ENCODE data around the gene UMODL1.

DNA sequence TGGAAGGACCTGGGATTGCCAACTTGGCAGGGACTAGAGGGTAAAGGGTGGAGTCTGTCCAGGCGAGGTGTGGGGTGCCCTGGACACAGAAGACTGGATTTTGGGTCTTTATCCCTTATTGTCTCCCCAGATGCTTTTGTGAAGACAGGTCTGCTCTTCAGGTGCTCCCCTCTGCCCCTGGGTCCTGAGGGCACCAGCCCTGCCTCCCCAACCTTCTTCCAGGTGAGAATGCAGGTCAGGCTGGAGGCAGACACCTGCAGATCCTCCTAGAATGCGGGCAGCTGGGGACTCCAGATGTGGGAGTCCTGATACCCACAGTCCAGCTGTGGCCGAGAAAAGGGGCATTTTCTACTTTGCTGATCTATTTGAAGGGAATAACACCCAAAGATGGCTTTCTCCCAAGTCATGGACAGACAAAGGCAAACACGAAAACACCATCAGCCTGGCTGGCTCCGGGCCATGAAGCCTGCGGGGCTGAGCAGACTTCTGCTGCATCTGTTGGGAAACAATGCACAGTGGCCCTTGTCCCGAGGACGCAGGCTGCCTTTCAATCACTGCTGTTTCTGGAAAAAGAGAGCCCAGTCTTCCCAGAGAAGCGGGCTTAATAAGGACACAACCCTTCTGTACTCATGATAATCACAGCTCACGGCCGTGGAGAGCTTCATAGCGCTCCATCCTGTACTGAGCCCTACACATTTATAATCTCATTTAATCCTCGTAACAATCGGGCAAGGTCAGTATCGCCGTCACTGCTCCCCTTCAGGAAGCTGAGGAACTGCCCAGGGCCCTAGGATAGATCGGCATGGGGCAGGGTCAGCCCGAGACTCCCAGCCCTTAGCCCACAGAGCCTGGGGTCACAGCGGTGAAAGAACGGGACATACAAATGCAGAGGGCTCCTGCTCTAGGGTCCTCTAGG is 85.8 kb downstream of the UMODL1 start:
- no peak for TF ChIP-seq POLR2A (IDR thresholded peaks at IDR 0.05)
- TF ChIP-seq, protein P1, sequence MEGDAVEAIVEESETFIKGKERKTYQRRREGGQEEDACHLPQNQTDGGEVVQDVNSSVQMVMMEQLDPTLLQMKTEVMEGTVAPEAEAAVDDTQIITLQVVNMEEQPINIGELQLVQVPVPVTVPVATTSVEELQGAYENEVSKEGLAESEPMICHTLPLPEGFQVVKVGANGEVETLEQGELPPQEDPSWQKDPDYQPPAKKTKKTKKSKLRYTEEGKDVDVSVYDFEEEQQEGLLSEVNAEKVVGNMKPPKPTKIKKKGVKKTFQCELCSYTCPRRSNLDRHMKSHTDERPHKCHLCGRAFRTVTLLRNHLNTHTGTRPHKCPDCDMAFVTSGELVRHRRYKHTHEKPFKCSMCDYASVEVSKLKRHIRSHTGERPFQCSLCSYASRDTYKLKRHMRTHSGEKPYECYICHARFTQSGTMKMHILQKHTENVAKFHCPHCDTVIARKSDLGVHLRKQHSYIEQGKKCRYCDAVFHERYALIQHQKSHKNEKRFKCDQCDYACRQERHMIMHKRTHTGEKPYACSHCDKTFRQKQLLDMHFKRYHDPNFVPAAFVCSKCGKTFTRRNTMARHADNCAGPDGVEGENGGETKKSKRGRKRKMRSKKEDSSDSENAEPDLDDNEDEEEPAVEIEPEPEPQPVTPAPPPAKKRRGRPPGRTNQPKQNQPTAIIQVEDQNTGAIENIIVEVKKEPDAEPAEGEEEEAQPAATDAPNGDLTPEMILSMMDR (IDR thresholded peaks at IDR 0.05): no peak

Measured in testis (tissue), 2 donors.